Effector CD8-positive, alpha-beta T cell (primary cell): ENCODE data around the gene NBEA.

Source experiments
- DNase-seq: peaks from one replicate; lab custom pipeline; 2025; lab: John Stamatoyannopoulos, UW

The NBEA gene

DNA sequence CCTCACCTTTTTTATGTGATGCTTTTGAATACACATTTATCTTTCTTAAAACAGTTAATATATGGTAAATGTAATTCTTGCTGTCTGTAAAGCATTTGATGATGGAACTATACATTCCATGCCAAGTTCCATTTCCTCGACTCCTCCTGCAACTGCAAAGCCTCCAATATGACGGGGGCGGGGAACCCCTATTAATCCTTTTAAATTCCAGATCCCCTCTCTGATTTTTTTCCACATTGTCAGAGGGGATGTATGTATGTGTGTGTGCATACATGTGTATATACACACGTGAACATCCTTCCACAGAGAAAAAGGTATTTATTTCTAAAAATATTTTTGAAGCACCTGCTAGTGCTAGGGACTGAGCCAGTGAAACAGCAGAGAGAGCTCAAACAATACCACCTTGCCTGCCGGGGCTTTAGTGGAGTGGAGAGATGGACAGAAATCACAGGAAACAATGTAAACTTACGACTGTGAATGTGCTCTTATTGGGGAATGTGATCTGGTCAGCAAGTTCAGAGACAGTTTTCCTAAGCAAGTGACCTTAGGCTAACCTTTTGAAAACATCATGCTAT lies 559.7 kb downstream of the NBEA start:
- no peak for DNase-seq

- no peak for DNase-seq
Measured at GRCh38 chr13:35502456-35502855, 560.4 kb downstream of the NBEA start.

- no peak for DNase-seq
Measured at GRCh38 chr13:35512271-35512920, 570.3 kb downstream of the NBEA start.

DNA sequence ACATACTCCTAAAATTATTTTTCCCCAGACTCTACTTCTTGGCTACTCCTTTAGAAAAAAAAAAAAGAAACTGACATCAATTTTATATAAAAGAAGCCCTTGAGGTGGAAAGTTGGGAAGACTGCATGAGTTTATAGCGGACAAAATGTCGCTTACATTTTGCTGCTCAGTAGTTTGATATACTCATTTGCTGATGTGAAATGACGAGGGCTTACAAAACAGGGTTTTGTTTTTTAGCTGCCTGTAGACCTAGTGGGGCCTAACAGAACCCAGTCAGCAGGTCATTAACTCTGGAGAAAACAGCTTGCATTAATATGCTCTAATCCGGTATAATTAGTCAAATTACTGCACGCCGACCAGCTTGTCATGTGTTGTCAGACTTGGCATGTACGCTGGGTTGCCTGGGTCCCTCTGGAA lies 572.0 kb downstream of the NBEA start:
- DNase-seq = no peak

GRCh38 chr13:35514801-35515502 lies 572.9 kb downstream of the NBEA start:
- no peak for DNase-seq

DNA sequence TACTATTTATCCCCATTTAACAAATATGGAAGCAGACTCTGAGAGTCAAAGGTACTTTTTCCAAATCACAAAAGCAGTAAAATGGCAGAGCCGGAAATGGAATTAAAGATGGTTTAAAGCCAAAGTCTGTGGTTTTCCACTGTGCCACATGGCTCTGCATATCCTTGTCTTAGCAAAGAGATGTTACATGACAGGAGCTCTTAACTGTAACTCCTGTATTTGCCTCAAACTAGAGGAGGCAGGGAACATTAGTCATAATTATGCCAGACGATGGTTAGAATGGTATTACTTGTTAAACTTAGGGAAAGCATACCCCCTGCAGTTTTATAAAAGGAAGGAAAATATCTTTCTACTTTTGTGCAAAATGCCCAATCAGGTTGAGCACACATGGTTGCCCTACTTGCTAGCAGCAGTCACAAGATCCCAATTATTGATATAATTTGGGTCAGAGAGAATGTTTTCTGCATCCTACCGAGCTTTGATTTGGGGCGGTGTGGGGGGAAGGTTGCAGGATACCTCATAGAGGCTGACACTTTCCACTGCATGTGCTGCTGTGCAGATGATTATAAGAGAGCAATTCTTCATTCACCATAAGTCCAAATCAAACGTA lies 576.4 kb downstream of the NBEA start:
- DNase-seq = no peak

- no peak for DNase-seq
Measured at GRCh38 chr13:35524171-35524570, 582.1 kb downstream of the NBEA start.

DNA sequence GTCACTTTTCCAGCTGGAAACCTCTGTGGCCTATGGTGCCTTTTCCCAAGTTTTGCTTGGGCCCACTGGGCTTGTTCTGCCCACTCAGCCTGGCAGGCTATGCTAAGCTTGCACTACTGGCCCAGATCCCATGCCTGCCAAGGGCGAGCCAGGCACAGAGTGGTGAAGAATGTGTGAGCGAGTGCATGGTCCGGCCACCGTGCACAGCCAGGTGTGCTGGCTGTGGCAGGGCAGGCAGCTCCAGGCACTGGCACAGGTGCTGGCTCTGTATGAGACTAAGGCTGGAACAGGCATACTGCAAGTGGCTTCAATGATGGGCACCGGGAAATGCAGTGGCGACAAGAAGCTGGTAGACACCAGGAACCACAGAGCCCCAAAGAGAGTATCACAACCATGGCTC lies 584.5 kb downstream of the NBEA start:
- DNase-seq = no peak

- no peak for DNase-seq
Measured at GRCh38 chr13:35527451-35527850, 585.4 kb downstream of the NBEA start.

DNA sequence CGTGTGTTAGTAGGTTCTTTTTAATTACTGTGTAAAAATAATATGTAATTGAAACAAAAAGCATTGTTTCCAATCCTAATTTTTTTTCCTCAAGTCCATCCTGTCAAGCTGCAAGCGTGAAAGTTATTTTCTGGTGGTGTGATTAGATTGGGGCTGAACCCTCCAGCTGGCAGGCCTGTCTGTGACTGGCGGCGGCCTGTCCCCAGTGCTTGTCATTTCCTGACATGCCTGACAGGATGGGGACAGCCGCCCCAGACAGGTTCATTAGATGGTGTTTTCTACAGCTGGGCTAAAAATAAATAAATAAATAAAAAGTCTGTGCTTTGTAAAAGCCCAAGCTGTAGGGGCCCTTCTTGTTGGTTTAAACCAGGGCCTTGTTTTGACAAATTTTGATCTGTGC lies 588.1 kb downstream of the NBEA start:
- DNase-seq = no peak

GRCh38 chr13:35530581-35530980 lies 588.5 kb downstream of the NBEA start:
- DNase-seq = no peak

GRCh38 chr13:35531526-35531925 lies 589.5 kb downstream of the NBEA start:
- no peak for DNase-seq

GRCh38 chr13:35534343-35534742 lies 592.3 kb downstream of the NBEA start:
- DNase-seq = no peak

DNA sequence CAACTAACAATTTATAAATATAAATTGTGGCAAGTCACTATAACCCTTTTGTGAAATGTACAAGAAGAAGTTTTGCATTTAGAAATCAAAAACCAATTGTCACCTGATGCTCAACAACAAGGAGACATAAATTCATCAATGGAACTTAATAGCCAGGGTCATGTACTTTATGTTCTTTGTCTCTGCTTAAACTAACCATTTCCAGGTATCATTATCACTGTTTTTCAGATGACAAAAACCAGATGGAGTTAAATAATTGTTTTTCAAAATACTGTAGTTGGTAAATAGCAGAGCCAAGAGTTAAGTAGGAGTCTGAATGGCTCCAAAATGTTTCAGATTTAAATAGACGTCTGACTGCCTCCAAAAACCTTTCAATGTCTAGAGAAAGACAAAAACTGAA lies 606.7 kb downstream of the NBEA start:
- no peak for DNase-seq

DNA sequence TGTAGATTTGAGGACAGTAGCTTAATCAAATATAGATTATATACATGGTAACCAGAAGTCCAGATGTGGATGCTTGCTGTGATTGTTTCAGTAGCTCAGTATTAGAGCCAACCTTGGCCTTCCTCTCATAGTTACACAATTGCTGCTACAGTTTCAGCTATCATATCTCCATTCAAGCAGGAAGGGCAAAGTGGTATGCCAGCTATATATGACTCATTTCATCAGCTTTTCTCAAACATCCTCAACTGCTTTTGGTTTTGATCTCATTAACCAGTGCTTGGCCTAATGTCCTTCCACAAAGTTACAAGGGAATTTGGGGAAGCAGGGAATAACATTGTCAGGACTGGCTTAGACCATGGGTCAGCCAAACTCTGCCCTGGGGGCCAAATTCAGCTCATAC lies 607.4 kb downstream of the NBEA start:
- DNase-seq = no peak

GRCh38 chr13:35552172-35552844 lies 610.2 kb downstream of the NBEA start:
- DNase-seq = no peak

- no peak for DNase-seq
Measured at GRCh38 chr13:35554972-35555623, 613.0 kb downstream of the NBEA start.

DNA sequence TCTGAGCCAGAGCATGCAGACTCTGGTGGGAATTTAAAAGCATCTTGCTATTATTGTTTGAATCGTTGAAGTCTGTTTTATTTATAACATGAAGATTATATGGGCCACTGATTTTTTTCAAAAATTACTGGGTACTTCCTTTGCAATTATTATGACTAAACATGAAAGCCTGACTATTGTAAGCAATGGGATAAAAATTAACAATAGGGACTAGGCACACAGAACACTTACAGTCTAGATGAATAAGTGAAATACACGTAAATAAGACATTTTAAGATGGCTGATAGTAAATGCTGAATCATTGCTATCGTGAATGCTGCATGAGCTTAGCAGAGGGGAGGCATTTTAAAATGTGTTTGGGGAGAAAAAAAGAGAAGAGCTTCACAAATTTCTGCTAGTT lies 615.4 kb downstream of the NBEA start:
- DNase-seq = no peak

DNA sequence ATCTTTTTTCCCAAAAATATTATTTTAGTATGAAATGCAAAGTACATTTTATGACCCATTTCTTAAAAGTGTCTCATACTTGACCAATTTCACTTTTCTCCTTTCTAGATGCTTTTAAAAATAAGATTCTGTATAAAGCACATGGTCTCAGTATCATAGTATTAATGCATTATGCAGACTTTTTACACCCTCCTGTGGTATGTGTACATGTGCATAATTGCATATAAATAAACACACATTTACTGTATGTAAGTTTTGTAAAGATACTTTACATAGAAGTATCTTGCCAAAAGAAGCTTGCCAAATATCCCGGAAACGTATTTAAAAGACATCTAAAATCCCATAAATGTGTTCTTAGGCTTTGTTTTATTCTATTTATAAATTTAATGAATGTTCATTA lies 619.5 kb downstream of the NBEA start:
- DNase-seq = no peak

DNA sequence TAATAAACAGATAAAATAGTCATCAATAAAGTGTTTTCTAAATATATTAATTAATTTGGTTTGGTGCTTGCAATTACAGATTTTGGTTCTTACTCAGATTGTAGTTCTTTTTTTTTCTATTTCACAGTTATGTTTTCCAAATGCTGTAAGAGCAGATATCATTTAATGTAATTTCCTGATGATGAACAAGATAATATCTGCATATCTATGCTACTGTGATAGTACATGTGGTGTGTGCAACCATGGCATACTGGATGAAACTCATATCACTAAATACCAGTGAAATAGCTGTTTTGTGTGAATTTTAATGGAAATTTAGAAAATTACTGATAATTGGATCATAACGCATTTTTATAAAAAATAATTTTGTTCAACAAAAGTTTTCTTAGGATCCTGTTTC lies 623.2 kb downstream of the NBEA start:
- no peak for DNase-seq

- DNase-seq = no peak
Measured at GRCh38 chr13:35566340-35566739, 624.3 kb downstream of the NBEA start.

GRCh38 chr13:35567406-35567980 lies 625.4 kb downstream of the NBEA start:
- no peak for DNase-seq
